Measurements from ENCODE around the gene ETHE1.

DNA sequence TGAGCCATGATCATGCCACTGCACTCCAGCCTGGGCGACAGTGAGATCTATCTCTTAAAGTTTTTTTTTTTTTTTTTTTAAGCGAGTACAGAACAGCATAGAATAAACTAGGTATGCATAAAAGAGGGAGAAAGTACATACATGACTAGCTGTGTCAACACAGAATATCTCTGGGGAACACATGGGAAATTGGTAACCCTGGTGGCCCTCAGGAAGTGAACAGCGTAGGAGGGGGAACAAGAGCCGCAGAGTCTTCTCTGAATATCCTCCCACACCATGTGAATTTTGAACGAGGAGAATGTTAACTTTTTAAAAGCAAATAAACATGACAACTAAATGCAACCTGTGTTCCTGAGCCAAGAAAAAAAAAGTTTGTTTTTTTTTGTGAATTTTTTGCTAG is 37.7 kb downstream of the ETHE1 start:
- no peak for TF ChIP-seq POLR2AphosphoS5 (IDR thresholded peaks at IDR 0.05; ENCODE audit: borderline replicate concordance, low read depth, low read length)
- no peak for TF ChIP-seq EZH2 (IDR thresholded peaks at IDR 0.05)

Measured in SK-N-MC (cell line).